ENCODE measurements around the gene SSUH2. TPM values are rescaled to one million over a fixed set of nuclear protein-coding genes. Genes with fewer than 3 reads are reported as not detected.

SSUH2 gene
- total and polyA plus RNA-seq, 9 of the 15 experiments (the other 6 are each of a cell fraction or from before 2014, with no cell fraction given): 0.04 to 0.17 (median 0.04) TPM; not detected in 6

GRCh38 chr3:8574040-8574669 lies 70.4 kb downstream of the SSUH2 start (continued):
- TF ChIP-seq, protein P1, sequence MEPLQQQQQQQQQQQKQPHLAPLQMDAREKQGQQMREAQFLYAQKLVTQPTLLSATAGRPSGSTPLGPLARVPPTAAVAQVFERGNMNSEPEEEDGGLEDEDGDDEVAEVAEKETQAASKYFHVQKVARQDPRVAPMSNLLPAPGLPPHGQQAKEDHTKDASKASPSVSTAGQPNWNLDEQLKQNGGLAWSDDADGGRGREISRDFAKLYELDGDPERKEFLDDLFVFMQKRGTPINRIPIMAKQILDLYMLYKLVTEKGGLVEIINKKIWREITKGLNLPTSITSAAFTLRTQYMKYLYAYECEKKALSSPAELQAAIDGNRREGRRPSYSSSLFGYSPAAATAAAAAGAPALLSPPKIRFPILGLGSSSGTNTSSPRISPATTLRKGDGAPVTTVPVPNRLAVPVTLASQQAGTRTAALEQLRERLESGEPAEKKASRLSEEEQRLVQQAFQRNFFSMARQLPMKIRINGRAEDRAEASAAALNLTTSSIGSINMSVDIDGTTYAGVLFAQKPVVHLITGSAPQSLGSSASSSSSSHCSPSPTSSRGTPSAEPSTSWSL (CRISPR knock-in tag; IDR thresholded peaks at IDR 0.05; ENCODE audit: borderline replicate concordance): no peak
- TF ChIP-seq RFX5 (IDR thresholded peaks at IDR 0.05; ENCODE audit: low read depth, low read length) (no peak), ZBTB7A (IDR thresholded peaks at IDR 0.05; ENCODE audit: borderline replicate concordance, control insufficient read depth, low read depth, low read length) (no peak)

DNA sequence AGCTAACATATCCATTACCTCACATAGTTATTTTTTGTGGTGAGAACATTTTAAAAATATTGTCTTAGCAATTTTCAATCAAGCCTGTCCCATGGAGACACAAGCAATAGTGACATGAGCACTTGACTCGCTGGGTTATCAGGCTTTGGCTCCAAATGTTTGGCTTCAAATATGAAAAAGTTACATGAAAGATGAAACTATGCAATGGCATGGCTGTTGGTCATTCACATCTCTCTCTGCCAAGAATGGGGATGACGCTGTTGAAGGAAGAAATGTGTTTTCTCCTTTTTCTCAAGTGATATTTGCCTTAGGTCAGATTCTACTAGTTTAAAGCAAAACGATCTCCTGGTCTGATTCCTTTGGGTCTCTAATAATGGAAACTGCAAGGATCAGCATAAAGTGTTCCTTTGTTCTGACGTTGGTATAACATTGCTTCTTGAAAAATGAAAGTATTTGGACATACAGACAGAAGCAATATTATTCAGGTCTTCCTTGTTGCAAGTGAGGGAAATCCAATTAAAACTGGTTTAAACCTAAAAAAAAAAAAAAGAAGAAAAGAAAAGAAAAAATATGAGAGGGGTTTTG lies 71.2 kb downstream of the SSUH2 start:
- Histone ChIP-seq H3K36me3 (ENCODE audit: control insufficient read depth, insufficient read depth, low read length) (no peaks in the 10 kb centered on the region), H3K9me3 (replicated peaks; ENCODE audit: control insufficient read depth, insufficient read depth, low read depth, low read length) (no peaks in the 10 kb centered on the region), H3K79me2 (ENCODE audit: control insufficient read depth, insufficient read depth, low read length) (no peaks in the 10 kb centered on the region), H3K4me2 (ENCODE audit: insufficient read depth, low read length) (no peak overlapping the region), H2AFZ (ENCODE audit: low read depth, low read length) (no peak overlapping the region), H3K9ac (ENCODE audit: insufficient read depth in 1 of 2, low read depth in 2 of 2, low read length in 2 of 2) (no peak overlapping the region), H3K4me3 (no peak overlapping the region), H4K20me1 (replicated peaks; ENCODE audit: control insufficient read depth, insufficient read depth, low read length) (no peaks in the 10 kb centered on the region), H3K27me3 (ENCODE audit: control insufficient read depth in 2 of 2, insufficient read depth in 2 of 2, low read length in 2 of 2) (0 out of 5 replicates have a peak, but pooled peaks cover 0 to 6% of the 10 kb centered on the region in 2 experiments), H3K4me1 (replicated peaks in 1 of 2; ENCODE audit: control insufficient read depth in 2 of 2, insufficient read depth in 2 of 2, low read length in 2 of 2) (no peaks in the 10 kb centered on the region), H3K9me1 (ENCODE audit: control insufficient read depth, insufficient read depth, low read length) (no peaks in the 10 kb centered on the region), H3K27ac (ENCODE audit: extremely low read depth, low read depth, low read length) (no peak overlapping the region)
- TF ChIP-seq ZNF316 (IDR thresholded peaks at IDR 0.05) (peak; percentile 51), PCBP1 (IDR thresholded peaks at IDR 0.05; ENCODE audit: low read depth, low read length, poor library complexity, severe bottlenecking) (no peak), ZEB2 (IDR thresholded peaks at IDR 0.05) (no peak), MAFG (tag; conservative IDR thresholded peaks at IDR 0.05) (0 out of 2 replicates have a peak, but pooled peaks have one; percentile 30)
- CTCF ChIA-PET (ENCODE audit: low intra/inter-chr PET ratio): interaction anchor here (0.7 kb wide), 1 partner anchor 404 kb away, joined by 8 read pairs; no protein-coding TSS in a partner anchor
- WGBS (ENCODE audit: insufficient coverage, low coverage, missing lambda C conversion rate): 0% methylated on average over 4 of the region's 4 CpGs
- no TSS peak for BruUV-seq (replicated peaks)
- no peak for ATAC-seq
- intact Hi-C loops (cut with micrococcal nuclease): no loop called here
- in situ Hi-C loops (cut with MboI): no loop called here
- DNase-seq (ENCODE audit: extremely low read depth in 1 of 4, low spot score in 3 of 4): no peak
- POLR2A ChIA-PET: interaction anchor here (0.7 kb wide), 1 partner anchor 9 kb away, joined by 3 read pairs; no protein-coding TSS in a partner anchor
- FAIRE-seq: no peak

Data from K562 (cell line).